Activated CD8-positive, alpha-beta T cell treated with anti-CD3 and anti-CD28 coated beads for 36 hours (primary cell): ENCODE data around the gene SMTNL1. TPM values are rescaled to one million over a fixed set of nuclear protein-coding genes. Genes with fewer than 3 reads are reported as not detected.
A peak's percentile ranks its signal among the peaks of the same experiment; 100 is the strongest.

Experiments used
- ATAC-seq: fragments of 200-7000 bp; cut with Tn5 transposase; one replicate; pipeline ENCODE4 v1.10.0; 2021; ENCODE audit warnings: mild to moderate bottlenecking, moderate library complexity
- CTCF ChIA-PET: fragments of 350-600 bp; sonication (Branson Sonifier 250); formaldehyde crosslinking; loops from one replicate; lab custom pipeline; 2021; ENCODE audit warnings: antibody characterized with exemption; lab: Charles Lee
- POLR2A ChIA-PET: fragments of 350-600 bp; sonication (Branson Sonifier 250); formaldehyde crosslinking; loops from one replicate; lab custom pipeline; 2021; ENCODE audit warnings: antibody characterized with exemption; lab: Charles Lee
- DNase-seq: peaks from one replicate; pipeline ENCODE4 v3.0.0-alpha.2; 2020
- H3K27ac Mint-ChIP-seq: one replicate; pipeline ENCODE4 v1.8.0; 2021; ENCODE audit warnings: mild to moderate bottlenecking, mixed read lengths
- H3K27me3 Mint-ChIP-seq: one replicate; pipeline ENCODE4 v1.8.0; 2021; ENCODE audit warnings: mixed read lengths
- H3K36me3 Mint-ChIP-seq: one replicate; pipeline ENCODE4 v1.8.0; 2021; ENCODE audit warnings: low read depth, mixed read lengths
- H3K4me1 Mint-ChIP-seq: one replicate; pipeline ENCODE4 v1.8.0; 2021; ENCODE audit warnings: low read depth, mixed read lengths
- H3K4me3 Mint-ChIP-seq: one replicate; pipeline ENCODE4 v1.8.0; 2021; ENCODE audit warnings: mild to moderate bottlenecking, moderate library complexity, mixed read lengths
- H3K9me3 Mint-ChIP-seq: one replicate; pipeline ENCODE4 v1.8.0; 2021; ENCODE audit warnings: mixed read lengths
- intact Hi-C: fragments of 100-400 bp; cut with micrococcal nuclease; formaldehyde crosslinking; loops from one replicate; pipeline ENCODE4 v1.10.0; 2022
- total RNA-seq, 2 experiments: library from RNA; stranded (reverse); gene quantifications; one replicate each; pipeline ENCODE4 v1.2.3, GENCODE V29; 2021
- TF ChIP-seq, protein P1 (sequence below): fragments of 200-600 bp; IDR thresholded peaks from one replicate; pipeline ENCODE4 v1.8.0; 2022; ENCODE audit warnings: antibody characterized with exemption, mild to moderate bottlenecking

SMTNL1 gene
- total RNA-seq, 2 experiments from 2014 or later = not detected

DNA sequence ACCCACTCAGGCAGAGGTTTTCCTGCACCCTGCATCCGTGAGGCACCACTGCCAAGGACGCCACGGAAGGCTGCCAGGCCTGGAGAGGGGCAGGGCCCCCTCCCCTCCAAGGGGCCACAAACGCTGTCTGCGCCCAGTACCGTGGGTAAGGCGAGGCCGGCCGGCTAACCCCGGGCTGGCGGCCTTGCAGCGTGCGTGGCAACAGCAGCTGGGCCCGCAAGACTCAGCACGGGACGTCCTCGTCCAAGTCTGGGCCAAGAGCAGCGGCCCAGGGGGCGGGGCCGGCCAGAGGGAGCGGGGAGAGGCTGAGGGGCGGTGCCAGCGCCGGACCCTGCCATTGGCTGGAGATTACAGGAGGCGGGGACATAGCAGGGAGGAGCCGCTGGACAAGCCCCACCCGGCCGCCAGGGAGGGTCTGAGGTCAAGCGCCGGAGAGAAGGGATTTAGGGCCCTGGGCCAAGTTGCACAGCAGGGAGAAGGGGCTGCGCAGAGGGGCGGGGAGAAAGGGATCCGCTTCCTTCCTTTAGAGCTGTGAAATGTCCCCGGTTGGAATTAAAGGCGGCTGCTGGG, 37.9 kb upstream of the SMTNL1 start:
- intact Hi-C loops = no loop called here
- ATAC-seq = peak; percentile 93
- TF ChIP-seq, protein P1, sequence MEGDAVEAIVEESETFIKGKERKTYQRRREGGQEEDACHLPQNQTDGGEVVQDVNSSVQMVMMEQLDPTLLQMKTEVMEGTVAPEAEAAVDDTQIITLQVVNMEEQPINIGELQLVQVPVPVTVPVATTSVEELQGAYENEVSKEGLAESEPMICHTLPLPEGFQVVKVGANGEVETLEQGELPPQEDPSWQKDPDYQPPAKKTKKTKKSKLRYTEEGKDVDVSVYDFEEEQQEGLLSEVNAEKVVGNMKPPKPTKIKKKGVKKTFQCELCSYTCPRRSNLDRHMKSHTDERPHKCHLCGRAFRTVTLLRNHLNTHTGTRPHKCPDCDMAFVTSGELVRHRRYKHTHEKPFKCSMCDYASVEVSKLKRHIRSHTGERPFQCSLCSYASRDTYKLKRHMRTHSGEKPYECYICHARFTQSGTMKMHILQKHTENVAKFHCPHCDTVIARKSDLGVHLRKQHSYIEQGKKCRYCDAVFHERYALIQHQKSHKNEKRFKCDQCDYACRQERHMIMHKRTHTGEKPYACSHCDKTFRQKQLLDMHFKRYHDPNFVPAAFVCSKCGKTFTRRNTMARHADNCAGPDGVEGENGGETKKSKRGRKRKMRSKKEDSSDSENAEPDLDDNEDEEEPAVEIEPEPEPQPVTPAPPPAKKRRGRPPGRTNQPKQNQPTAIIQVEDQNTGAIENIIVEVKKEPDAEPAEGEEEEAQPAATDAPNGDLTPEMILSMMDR = no peak
- CTCF ChIA-PET = interaction anchor here (0.9 to 9.1 kb wide), 4 partner anchors 14 to 42 kb away, joined by 3 to 141 read pairs (median 18); no protein-coding TSS in a partner anchor
- H3K4me3 Mint-ChIP-seq = no peak overlapping the region
- H3K9me3 Mint-ChIP-seq = no peaks in the 10 kb centered on the region
- peak; percentile 61 for DNase-seq
- H3K27ac Mint-ChIP-seq = no peak overlapping the region
- POLR2A ChIA-PET = interaction anchor here (1.8 kb wide), 1 partner anchor 15 kb away, joined by 5 read pairs; no protein-coding TSS in a partner anchor
- peaks cover 29% of the 10 kb centered on the region for H3K36me3 Mint-ChIP-seq
- H3K27me3 Mint-ChIP-seq = no peaks in the 10 kb centered on the region
- H3K4me1 Mint-ChIP-seq = peaks cover 6% of the 10 kb centered on the region

DNA sequence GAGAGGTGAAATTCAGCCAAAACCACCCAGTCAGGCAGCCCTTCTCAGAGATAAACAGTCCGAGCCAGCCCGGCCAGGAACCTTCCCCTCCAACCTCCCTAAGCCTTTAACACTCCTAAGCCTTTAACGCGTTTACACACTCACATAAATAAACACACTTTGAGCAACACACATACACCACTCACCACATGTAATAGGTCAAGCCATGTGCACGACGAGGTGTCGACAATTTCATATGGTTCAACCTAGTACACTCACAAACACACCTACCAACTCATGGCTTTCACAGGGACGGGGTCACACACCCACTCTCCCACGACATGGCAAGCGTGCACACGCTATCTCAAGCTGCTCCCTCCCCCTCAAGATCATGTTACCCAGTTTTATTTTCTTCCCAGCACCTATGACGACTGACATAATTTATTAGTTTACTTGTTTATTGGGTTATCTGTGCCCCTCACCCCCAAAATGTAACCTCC, 37.4 kb upstream of the SMTNL1 start:
- H3K27me3 Mint-ChIP-seq = no peaks in the 10 kb centered on the region
- H3K36me3 Mint-ChIP-seq = peaks cover 30% of the 10 kb centered on the region
- ATAC-seq (no peak), DNase-seq (no peak)
- H3K27ac Mint-ChIP-seq = peak overlapping the region; percentile 2
- no peak overlapping the region for H3K4me3 Mint-ChIP-seq
- intact Hi-C loops = no loop called here
- H3K9me3 Mint-ChIP-seq = no peaks in the 10 kb centered on the region
- H3K4me1 Mint-ChIP-seq = peaks cover 3% of the 10 kb centered on the region
- CTCF ChIA-PET = interaction anchor here (0.9 to 4.7 kb wide), 3 partner anchors 14 to 42 kb away, joined by 3 to 25 read pairs (median 12); no protein-coding TSS in a partner anchor
- POLR2A ChIA-PET = interaction anchor here (1.8 kb wide), 1 partner anchor 14 kb away, joined by 5 read pairs; no protein-coding TSS in a partner anchor
- TF ChIP-seq, protein P1 = no peak

DNA sequence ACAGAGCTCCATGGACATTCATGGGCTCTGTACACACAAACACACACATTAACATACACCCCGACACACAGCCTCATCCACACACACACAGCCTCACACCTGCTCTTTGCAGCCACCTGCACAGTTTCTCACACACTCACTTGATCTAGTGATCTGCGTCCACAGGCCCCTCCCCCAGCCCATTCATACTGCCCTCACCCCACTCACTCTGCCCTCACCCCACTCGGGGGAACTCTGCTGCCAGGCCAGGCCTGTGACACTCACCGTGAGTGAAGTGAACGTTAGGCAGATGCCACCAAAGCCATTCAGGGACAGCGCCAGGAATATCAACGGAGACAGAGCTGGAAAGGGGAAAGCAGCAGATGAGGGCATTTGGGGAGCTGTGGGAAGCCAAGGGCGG, 36.9 kb upstream of the SMTNL1 start:
- peaks cover 30% of the 10 kb centered on the region for H3K36me3 Mint-ChIP-seq
- ChIA-PET POLR2A (interaction anchor here (0.7 to 1.8 kb wide), 2 partner anchors 14 to 53 kb away, joined by 3 to 5 read pairs; no protein-coding TSS in a partner anchor), CTCF (interaction anchor here (0.9 to 4.7 kb wide), 3 partner anchors 13 to 43 kb away, joined by 3 to 25 read pairs (median 12); no protein-coding TSS in a partner anchor)
- DNase-seq (no peak), ATAC-seq (no peak)
- H3K9me3 Mint-ChIP-seq = no peaks in the 10 kb centered on the region
- no peaks in the 10 kb centered on the region for H3K27me3 Mint-ChIP-seq
- intact Hi-C loops = no loop called here
- H3K4me3 Mint-ChIP-seq = no peak overlapping the region
- peak overlapping the region; percentile 2 for H3K27ac Mint-ChIP-seq
- peaks cover 3% of the 10 kb centered on the region for H3K4me1 Mint-ChIP-seq
- TF ChIP-seq, protein P1 = no peak

DNA sequence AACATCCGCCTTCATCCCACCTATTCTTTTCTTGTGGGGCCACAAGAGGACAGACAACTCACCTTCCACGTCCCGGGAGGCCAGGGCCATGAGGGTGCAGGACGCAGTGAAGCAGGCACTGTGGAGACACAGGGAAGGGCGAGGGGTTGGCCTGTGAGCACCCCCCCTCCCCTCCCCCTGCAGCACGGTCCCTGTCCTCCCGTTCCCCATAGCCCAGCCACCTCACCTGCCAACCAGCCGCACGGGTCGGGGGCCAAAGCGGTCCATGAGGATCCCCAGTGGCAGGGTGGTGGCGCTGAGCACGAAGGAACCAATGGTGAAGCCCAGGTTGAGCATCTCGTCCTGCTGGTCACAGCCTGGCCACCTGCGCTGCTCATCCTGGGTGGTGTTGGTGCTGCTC, 36.5 kb upstream of the SMTNL1 start:
- POLR2A ChIA-PET = interaction anchor here (0.7 to 1.3 kb wide), 2 partner anchors 30 to 53 kb away, joined by 3 read pairs; partner anchors contain the start of gene TIMM10
- Mint-ChIP-seq H3K4me3 (no peak overlapping the region), H3K36me3 (peaks cover 26% of the 10 kb centered on the region), H3K27me3 (no peaks in the 10 kb centered on the region), H3K27ac (no peak overlapping the region), H3K4me1 (peaks cover 3% of the 10 kb centered on the region), H3K9me3 (no peaks in the 10 kb centered on the region)
- CTCF ChIA-PET = interaction anchor here (1.2 to 4.7 kb wide), 6 partner anchors 8 to 155 kb away, joined by 3 to 28 read pairs (median 10); no protein-coding TSS in a partner anchor
- ATAC-seq = no peak
- intact Hi-C loops = no loop called here
- DNase-seq = no peak
- TF ChIP-seq, protein P1 = no peak

DNA sequence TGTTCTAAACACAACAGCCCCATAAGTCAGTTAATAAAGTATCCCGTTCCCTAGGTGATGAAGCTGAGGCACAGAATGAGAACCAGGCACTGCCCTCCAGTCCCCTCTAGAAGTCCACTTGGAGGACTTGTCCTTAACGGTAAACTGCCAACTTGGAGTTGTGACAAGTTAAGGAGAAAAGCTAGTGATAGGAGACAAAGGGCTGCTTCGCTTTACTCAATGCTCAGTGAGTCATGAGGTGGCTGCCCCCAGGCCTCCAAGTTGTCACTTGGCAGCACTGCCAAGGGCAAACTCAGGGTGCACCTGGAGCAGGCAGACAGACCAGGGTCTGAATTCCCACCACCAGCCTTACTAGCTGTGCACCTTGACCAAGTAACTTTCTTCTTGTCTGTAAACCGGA, 35.4 kb upstream of the SMTNL1 start:
- Mint-ChIP-seq H3K9me3 (no peaks in the 10 kb centered on the region), H3K27me3 (no peaks in the 10 kb centered on the region), H3K4me1 (peaks cover 3% of the 10 kb centered on the region), H3K4me3 (no peak overlapping the region), H3K27ac (no peak overlapping the region), H3K36me3 (peaks cover 24% of the 10 kb centered on the region)
- DNase-seq (no peak), ATAC-seq (no peak)
- POLR2A ChIA-PET = interaction anchor here (0.8 to 1.3 kb wide), 5 partner anchors 9 to 29 kb away, joined by 3 to 4 read pairs (median 3); partner anchors contain the start of genes SLC43A1 and TIMM10
- TF ChIP-seq, protein P1 = no peak
- CTCF ChIA-PET = interaction anchor here (0.9 to 4.7 kb wide), 12 partner anchors 9 to 156 kb away, joined by 3 to 28 read pairs (median 5); partner anchors contain the start of gene SLC43A1
- intact Hi-C loops = no loop called here
